Prostate gland (tissue), 2 donors: ENCODE data around the gene BAG5. TPM values are rescaled to one million over a fixed set of nuclear protein-coding genes. Genes with fewer than 3 reads are reported as not detected.

Experiments
- DNase-seq: peaks from one replicate; pipeline ENCODE4 v3.0.0-alpha.2; 2019; ENCODE audit warnings: low spot score
- H3K27ac ChIP-seq, 2 donors: fragments of 200-600 bp; sonication (generic); 2 replicates each; pipeline ENCODE4 v1.5.1; 2017 to 2019
- H3K27me3 ChIP-seq: fragments of 200-600 bp; sonication (generic); replicated peaks from 2 replicates; pipeline ENCODE4 v1.5.1; 2019; ENCODE audit not compliant: insufficient read depth
- H3K36me3 ChIP-seq, 2 donors: fragments of 200-600 bp; sonication (generic); 1 replicate in 1 of 2; 2 replicates in 1 of 2; pipeline versions ENCODE4 v1.5.1 to v1.8.1; 2017 to 2019
- H3K4me1 ChIP-seq: fragments of 200-600 bp; sonication (generic); replicated peaks from 2 replicates; pipeline ENCODE4 v1.5.1; 2019
- H3K4me3 ChIP-seq, 2 donors: fragments of 200-600 bp; sonication (generic); 2 replicates each; pipeline ENCODE4 v1.5.1; 2017 to 2019
- H3K9me3 ChIP-seq: fragments of 200-600 bp; sonication (generic); 2 replicates; pipeline ENCODE4 v1.5.1; 2017
- POLR2A ChIP-seq: fragments of 450-650 bp; IDR thresholded peaks from one replicate; pipeline ENCODE4 v1.6.1; 2016; ENCODE audit warnings: antibody characterized with exemption, mild to moderate bottlenecking
- POLR2AphosphoS5 ChIP-seq: sonication (generic); formaldehyde crosslinking; IDR thresholded peaks from one replicate; pipeline ENCODE4 v1.6.1; 2017; ENCODE audit warnings: antibody characterized with exemption
- WGBS: methylation state at CpG from one replicate; pipeline ENCODE4 v1.1.5; 2018; 5-methylcytosine and 5-hydroxymethylcytosine counted together
- intact Hi-C: fragments of 100-400 bp; cut with DNase I; formaldehyde crosslinking; loops from one replicate; pipeline ENCODE4 v1.14.2; 2022
- total RNA-seq, 2 donors: library from RNA; depleted of rRNA; stranded (reverse); fragments of >200 nt; gene quantifications; one replicate each; pipeline ENCODE4 v1.1.0, GENCODE V29; 2016
- TF ChIP-seq, protein P1 (sequence below), 4 experiments: fragments of 200-600 bp in 2 of 4; fragments of 450-650 bp in 2 of 4; sonication (generic) in 2 of 4; IDR thresholded peaks; 1 replicate in 3 of 4; 2 replicates in 1 of 4; pipeline ENCODE4 v1.5.1; 2016 to 2019; ENCODE audit warnings: antibody characterized with exemption in 4 of 4, mild to moderate bottlenecking in 2 of 4, moderate library complexity in 2 of 4

The BAG5 gene
- total RNA-seq, 2 donors from 2014 or later, result 31.2 to 33.3 TPM

DNA sequence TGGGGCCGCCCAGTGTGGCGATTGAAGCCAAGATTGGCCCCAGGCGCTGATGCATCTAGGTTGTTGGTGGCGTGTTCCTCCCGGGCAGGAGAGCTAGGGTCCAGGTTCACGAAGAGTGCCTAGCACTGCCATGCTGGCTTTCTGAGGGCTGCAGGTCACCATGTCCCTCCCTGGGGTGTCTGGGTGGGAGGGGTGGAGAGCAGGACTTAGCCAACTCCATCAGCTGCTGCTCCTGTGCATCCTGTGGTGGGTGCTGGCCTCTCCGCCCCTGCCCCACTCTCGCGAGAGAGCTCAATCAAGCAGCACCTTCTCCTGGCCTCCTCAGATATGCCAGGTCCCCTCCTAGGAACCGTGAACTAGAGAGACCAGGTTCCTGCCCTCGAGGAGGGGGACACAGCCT, 31.6 kb downstream of the BAG5 start:
- Histone ChIP-seq H3K4me1 (peaks cover 18% of the 10 kb centered on the region), H3K27me3 (no peaks in the 10 kb centered on the region), H3K4me3 (no peak overlapping the region), H3K27ac (no peak overlapping the region), H3K36me3 (no peaks in the 10 kb centered on the region), H3K9me3 (no peaks in the 10 kb centered on the region)
- intact Hi-C loops, result no loop called here
- WGBS, result 90% methylated on average over 11 of the region's 11 CpGs
- DNase-seq, result no peak
- TF ChIP-seq, protein P1, sequence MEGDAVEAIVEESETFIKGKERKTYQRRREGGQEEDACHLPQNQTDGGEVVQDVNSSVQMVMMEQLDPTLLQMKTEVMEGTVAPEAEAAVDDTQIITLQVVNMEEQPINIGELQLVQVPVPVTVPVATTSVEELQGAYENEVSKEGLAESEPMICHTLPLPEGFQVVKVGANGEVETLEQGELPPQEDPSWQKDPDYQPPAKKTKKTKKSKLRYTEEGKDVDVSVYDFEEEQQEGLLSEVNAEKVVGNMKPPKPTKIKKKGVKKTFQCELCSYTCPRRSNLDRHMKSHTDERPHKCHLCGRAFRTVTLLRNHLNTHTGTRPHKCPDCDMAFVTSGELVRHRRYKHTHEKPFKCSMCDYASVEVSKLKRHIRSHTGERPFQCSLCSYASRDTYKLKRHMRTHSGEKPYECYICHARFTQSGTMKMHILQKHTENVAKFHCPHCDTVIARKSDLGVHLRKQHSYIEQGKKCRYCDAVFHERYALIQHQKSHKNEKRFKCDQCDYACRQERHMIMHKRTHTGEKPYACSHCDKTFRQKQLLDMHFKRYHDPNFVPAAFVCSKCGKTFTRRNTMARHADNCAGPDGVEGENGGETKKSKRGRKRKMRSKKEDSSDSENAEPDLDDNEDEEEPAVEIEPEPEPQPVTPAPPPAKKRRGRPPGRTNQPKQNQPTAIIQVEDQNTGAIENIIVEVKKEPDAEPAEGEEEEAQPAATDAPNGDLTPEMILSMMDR (IDR thresholded peaks at IDR 0.05), result no peak
- TF ChIP-seq POLR2AphosphoS5 (no peak), POLR2A (no peak)

DNA sequence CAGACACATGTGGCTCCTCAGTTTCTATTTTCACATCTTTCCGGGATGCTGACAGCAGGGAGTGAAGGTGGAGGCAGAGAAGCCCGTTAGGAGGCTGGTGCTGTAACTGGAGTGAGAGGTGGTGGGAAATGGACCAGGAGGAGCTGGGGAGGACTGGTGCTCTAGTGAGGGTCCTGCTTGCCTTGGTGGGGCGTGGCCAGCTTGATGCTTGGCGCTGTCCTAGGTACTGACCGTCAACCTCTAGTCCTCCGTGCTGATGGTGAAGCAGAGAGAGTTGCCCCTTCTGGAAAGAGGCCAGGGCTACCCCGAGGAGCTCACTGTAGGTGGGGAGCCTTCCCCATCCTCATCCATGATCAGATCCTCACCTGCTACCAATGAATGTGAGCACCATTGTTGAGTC, 32.1 kb downstream of the BAG5 start:
- H3K36me3 ChIP-seq, result no peaks in the 10 kb centered on the region
- no peak overlapping the region for H3K27ac ChIP-seq
- intact Hi-C loops, result no loop called here
- H3K4me1 ChIP-seq, result peaks cover 20% of the 10 kb centered on the region
- no peaks in the 10 kb centered on the region for H3K27me3 ChIP-seq
- no peak for TF ChIP-seq POLR2A
- TF ChIP-seq, protein P1 (IDR thresholded peaks at IDR 0.05), result no peak
- TF ChIP-seq POLR2AphosphoS5, result no peak
- 53% methylated on average over 7 of the region's 7 CpGs for WGBS
- H3K9me3 ChIP-seq, result no peaks in the 10 kb centered on the region
- no peak for DNase-seq
- H3K4me3 ChIP-seq, result no peak overlapping the region

DNA sequence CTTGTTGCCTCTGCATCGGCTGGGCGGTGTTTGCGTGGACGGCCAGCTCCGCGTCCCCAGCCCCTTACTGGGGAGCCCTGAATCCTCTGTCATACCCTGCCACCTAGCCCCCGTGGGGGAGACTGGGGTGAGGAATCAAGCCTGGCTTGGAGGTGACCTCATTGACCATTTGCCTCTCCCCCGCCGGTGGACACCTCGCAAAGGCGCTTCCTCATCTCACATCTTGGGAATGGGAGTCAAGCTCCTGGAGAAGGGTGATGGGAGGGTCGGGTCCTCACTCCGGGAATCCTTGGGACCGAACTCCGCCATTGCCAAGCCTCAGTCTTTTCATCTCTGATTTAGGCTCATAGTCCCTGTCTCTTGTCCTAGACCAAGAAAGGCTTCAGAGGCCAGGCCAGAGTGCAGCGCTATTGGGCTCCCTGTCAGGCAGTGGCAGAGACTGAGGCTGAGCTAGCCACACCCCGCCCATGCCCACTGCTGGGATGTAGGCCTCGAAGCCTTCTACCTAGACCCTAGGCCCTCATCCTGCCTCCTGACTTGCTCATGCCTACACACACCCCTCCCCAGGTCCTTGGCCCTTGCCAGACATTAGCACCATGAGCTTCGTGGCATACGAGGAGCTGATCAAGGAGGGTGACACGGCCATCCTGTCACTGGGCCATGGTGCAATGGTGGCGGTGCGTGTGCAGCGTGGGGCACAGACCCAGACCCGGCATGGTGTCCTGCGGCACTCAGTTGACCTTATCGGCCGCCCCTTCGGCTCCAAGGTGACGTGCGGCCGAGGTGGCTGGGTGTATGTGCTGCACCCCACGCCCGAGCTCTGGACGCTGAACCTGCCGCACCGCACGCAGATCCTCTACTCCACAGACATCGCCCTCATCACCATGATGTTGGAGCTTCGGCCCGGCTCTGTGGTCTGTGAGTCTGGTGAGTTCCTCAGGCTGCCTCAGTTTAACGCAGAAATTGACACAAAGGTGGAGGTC, 32.8 kb downstream of the BAG5 start:
- Histone ChIP-seq H3K27ac (peak overlapping the region; percentile 84 to 92), H3K9me3 (no peaks in the 10 kb centered on the region), H3K36me3 (no peaks in the 10 kb centered on the region), H3K4me3 (peak overlapping the region; percentile 85 to 97), H3K27me3 (no peaks in the 10 kb centered on the region), H3K4me1 (peaks cover 27% of the 10 kb centered on the region)
- intact Hi-C loops, result no loop called here
- 50% methylated on average over 42 of the region's 42 CpGs for WGBS
- TF ChIP-seq POLR2AphosphoS5 (no peak), POLR2A (no peak)
- TF ChIP-seq, protein P1 (IDR thresholded peaks at IDR 0.05), result no peak
- DNase-seq, result no peak

DNA sequence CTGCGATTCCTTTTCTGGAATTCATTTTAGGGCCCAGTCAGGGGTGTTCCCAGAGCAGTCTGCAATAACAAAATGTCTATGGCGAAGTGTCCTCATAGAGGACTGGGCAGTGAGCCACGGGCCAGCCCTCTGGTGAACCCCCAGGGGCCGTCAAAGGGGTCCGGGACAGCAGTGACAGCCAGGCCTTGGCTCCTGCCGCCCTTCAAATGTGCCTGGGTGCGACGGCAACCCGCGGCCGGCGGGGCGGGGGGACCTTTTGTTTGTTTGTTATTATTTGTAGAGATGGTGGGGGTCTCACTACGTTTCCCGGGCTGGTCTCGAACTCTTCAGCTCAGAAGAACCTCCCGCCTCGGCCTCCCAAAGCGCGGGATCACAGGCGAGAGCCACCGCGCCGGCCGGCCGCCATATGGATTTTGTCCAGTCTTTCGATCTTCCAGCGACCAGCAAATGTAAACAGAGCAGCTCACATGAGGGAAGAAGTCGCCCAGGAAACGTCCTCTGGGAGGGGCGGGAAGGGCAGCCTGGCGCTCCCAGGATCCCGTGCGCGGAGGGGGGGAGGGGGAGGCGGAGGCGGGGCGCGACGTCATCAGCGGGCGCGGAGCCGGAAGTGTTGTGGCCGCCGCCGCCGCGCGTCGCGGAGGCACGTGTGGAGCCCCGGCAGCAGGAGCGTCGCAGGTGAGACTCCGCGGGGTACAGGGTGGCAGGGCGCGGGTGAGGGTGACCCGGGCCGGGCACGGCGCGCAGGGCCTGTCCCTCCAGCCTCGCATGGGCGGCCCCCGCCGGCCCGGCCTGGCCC, 33.7 kb downstream of the BAG5 start, which contains the start of gene TRMT61A:
Gene TRMT61A, plus strand, starts transcription at position 610 of the 796 bp plus-strand sequence. CDS start 783 bp downstream, outside the sequence.
- Histone ChIP-seq H3K4me1 (peaks cover 35% of the 10 kb centered on the region), H3K9me3 (no peaks in the 10 kb centered on the region), H3K4me3 (peak within 1 kb of the TSS; percentile 85 to 97), H3K27me3 (no peaks in the 10 kb centered on the region), H3K27ac (peak within 1 kb of the TSS; percentile 84 to 92), H3K36me3 (no peaks in the 10 kb centered on the region)
- WGBS, result 2% methylated on average over 68 of the region's 70 CpGs
- intact Hi-C loops, result no loop called here
- DNase-seq, result peak; percentile 92
- TF ChIP-seq, protein P1 (IDR thresholded peaks at IDR 0.05), result peak in 1 of 4 experiments; percentile 7
- TF ChIP-seq POLR2A (peak; percentile 68), POLR2AphosphoS5 (peak; percentile 93)
